Stimulated activated CD8-positive, alpha-beta memory T cell treated with anti-CD3 and anti-CD28 coated beads, Interleukin-4, amount 100 ng/mL, for 4 hours (primary cell): ENCODE measurements around the gene AQP1.

Source experiments
- DNase-seq, 2 donors: peaks; one replicate each; pipeline ENCODE4 v3.0.0-alpha.2; 2020; ENCODE audit warnings: low read depth in 2 of 2, low spot score in 1 of 2

The AQP1 gene

GRCh38 chr7:30884881-30885280 lies 26.8 kb upstream of the AQP1 start:
- DNase-seq = no peak

- DNase-seq = no peak
Measured at GRCh38 chr7:30886608-30887011, 25.0 kb upstream of the AQP1 start.

GRCh38 chr7:30887464-30887872 lies 24.2 kb upstream of the AQP1 start:
- no peak for DNase-seq

GRCh38 chr7:30888747-30889146 lies 22.9 kb upstream of the AQP1 start:
- DNase-seq = no peak

- DNase-seq = no peak
Measured at GRCh38 chr7:30890226-30890625, 21.4 kb upstream of the AQP1 start.

- DNase-seq = no peak
Measured at GRCh38 chr7:30893357-30893756, 18.3 kb upstream of the AQP1 start.

GRCh38 chr7:30894009-30894408 lies 17.6 kb upstream of the AQP1 start:
- DNase-seq = no peak

- no peak for DNase-seq
Measured at GRCh38 chr7:30894866-30895605, 16.6 kb upstream of the AQP1 start.

- DNase-seq = no peak
Measured at GRCh38 chr7:30896036-30896435, 15.6 kb upstream of the AQP1 start.

GRCh38 chr7:30896783-30897637 lies 14.6 kb upstream of the AQP1 start:
- DNase-seq = no peak

GRCh38 chr7:30897770-30898169 lies 13.9 kb upstream of the AQP1 start:
- no peak for DNase-seq

- no peak for DNase-seq
Measured at GRCh38 chr7:30898411-30898810, 13.2 kb upstream of the AQP1 start.

- no peak for DNase-seq
Measured at GRCh38 chr7:30899066-30899465, 12.6 kb upstream of the AQP1 start.

- no peak for DNase-seq
Measured at GRCh38 chr7:30899630-30900029, 12.0 kb upstream of the AQP1 start.

GRCh38 chr7:30900053-30900452 lies 11.6 kb upstream of the AQP1 start:
- no peak for DNase-seq

GRCh38 chr7:30900803-30901362 lies 10.8 kb upstream of the AQP1 start:
- no peak for DNase-seq

GRCh38 chr7:30901856-30902255 lies 9.8 kb upstream of the AQP1 start:
- no peak for DNase-seq

- DNase-seq = no peak
Measured at GRCh38 chr7:30902466-30902865, 9.2 kb upstream of the AQP1 start.

- no peak for DNase-seq
Measured at GRCh38 chr7:30903146-30903545, 8.5 kb upstream of the AQP1 start.

GRCh38 chr7:30904561-30904960 lies 7.1 kb upstream of the AQP1 start:
- no peak for DNase-seq

- DNase-seq = no peak
Measured at GRCh38 chr7:30905078-30906012, 6.3 kb upstream of the AQP1 start.
